GM12891 (cell line): Measurements from ENCODE around the gene SPON2.

Source experiments
- PAX5 ChIP-seq: IDR thresholded peaks from 2 replicates; pipeline ENCODE4 v1.6.1; 2011; ENCODE audit warnings: low read length, moderate library complexity, mild to moderate bottlenecking; ENCODE audit not compliant: insufficient read depth, severe bottlenecking
- POLR2A ChIP-seq: IDR thresholded peaks from 2 replicates; pipeline ENCODE4 v1.6.1; 2011; ENCODE audit warnings: low read depth, low read length, control low read depth
- POLR2AphosphoS5 ChIP-seq: IDR thresholded peaks from 2 replicates; pipeline ENCODE4 v1.6.1; 2011; ENCODE audit warnings: low read depth, low read length, control low read depth
- SPI1 ChIP-seq: IDR thresholded peaks from 2 replicates; pipeline ENCODE4 v1.6.1; 2011; ENCODE audit warnings: low read depth, low read length, control low read depth
- TAF1 ChIP-seq: IDR thresholded peaks from 2 replicates; pipeline ENCODE4 v1.6.1; 2011; ENCODE audit warnings: low read depth, low read length, control low read depth

- no peak for TF ChIP-seq TAF1
- TF ChIP-seq PAX5, result no peak
- TF ChIP-seq POLR2AphosphoS5, result no peak
- no peak for TF ChIP-seq POLR2A
- no peak for TF ChIP-seq SPI1
Observed at GRCh38 chr4:1194010-1194900, 21.9 kb upstream of the SPON2 start.
